K562 (cell line): ENCODE results near the gene TMEM181. TPM values are rescaled to one million over a fixed set of nuclear protein-coding genes. Genes with fewer than 3 reads are reported as not detected.

Experiments used
- BRD9 ChIP-seq: fragments of 450-650 bp; IDR thresholded peaks from 2 replicates; pipeline ENCODE4 v1.6.1; 2018; ENCODE audit warnings: low read depth; ENCODE audit not compliant: partially characterized antibody
- BRF2 ChIP-seq: IDR thresholded peaks from 3 replicates; pipeline ENCODE4 v1.6.1; 2011; ENCODE audit warnings: borderline replicate concordance, mild to moderate bottlenecking; ENCODE audit not compliant: insufficient read length, insufficient read depth
- CBFB ChIP-seq: sonication (generic); formaldehyde crosslinking; IDR thresholded peaks from 2 replicates; pipeline ENCODE4 v1.4.0; 2020; ENCODE audit warnings: mild to moderate bottlenecking, missing genetic modification reagents
- CREB3L1 ChIP-seq: fragments of 450-650 bp; IDR thresholded peaks from 2 replicates; pipeline ENCODE4 v1.6.1; 2014; ENCODE audit warnings: low read depth, mild to moderate bottlenecking, moderate library complexity, borderline replicate concordance
- E2F5 ChIP-seq: sonication (generic); formaldehyde crosslinking; IDR thresholded peaks from 2 replicates; pipeline ENCODE4 v1.8.0; 2022; ENCODE audit warnings: mild to moderate bottlenecking, missing genetic modification reagents
- HDAC1 ChIP-seq, 2 experiments: fragments of 450-650 bp; IDR thresholded peaks; 2 replicates each; pipeline ENCODE4 v1.6.1; 2016 to 2017; ENCODE audit warnings: inconsistent platforms in 1 of 2, mild to moderate bottlenecking in 1 of 2, moderate library complexity in 1 of 2
- IRF2 ChIP-seq: sonication (generic); formaldehyde crosslinking; IDR thresholded peaks from 2 replicates; pipeline ENCODE4 v1.8.1; 2022; ENCODE audit warnings: mild to moderate bottlenecking, missing genetic modification reagents
- JUNB ChIP-seq: fragments of 450-650 bp; formaldehyde crosslinking; conservative IDR thresholded peaks from 2 replicates; pipeline ENCODE4 v1.4.0; 2020; ENCODE audit warnings: mild to moderate bottlenecking
- MCM2 ChIP-seq: fragments of 450-650 bp; IDR thresholded peaks from 2 replicates; pipeline ENCODE4 v1.6.1; 2017; ENCODE audit warnings: low read depth, mild to moderate bottlenecking
- MYNN ChIP-seq, 2 experiments: sonication (generic); formaldehyde crosslinking in 1 of 2; IDR thresholded peaks; 2 replicates each; pipeline versions ENCODE4 v1.5.0 to v1.6.1; 2016 to 2020; ENCODE audit warnings: antibody characterized with exemption in 1 of 2, missing genetic modification reagents in 1 of 2
- NR0B1 ChIP-seq: fragments of 450-650 bp; IDR thresholded peaks from one replicate; pipeline ENCODE4 v1.6.1; 2018; ENCODE audit warnings: mild to moderate bottlenecking, moderate library complexity; ENCODE audit not compliant: partially characterized antibody
- NUFIP1 ChIP-seq: fragments of 450-650 bp; IDR thresholded peaks from 2 replicates; pipeline ENCODE4 v1.6.1; 2018; ENCODE audit not compliant: partially characterized antibody
- POU5F1 ChIP-seq: fragments of 150-350 bp; IDR thresholded peaks from 2 replicates; pipeline ENCODE4 v1.6.1; 2014; ENCODE audit warnings: borderline replicate concordance, low read length, low read depth, mild to moderate bottlenecking; ENCODE audit not compliant: partially characterized antibody
- RBM39 ChIP-seq: fragments of 200-400 bp; formaldehyde crosslinking; optimal IDR thresholded peaks from 2 replicates; pipeline ENCODE3; 2018; ENCODE audit warnings: low read depth, low read length
- RCOR1 ChIP-seq, 2 experiments: IDR thresholded peaks; 2 replicates each; pipeline ENCODE4 v1.6.1; 2012; ENCODE audit warnings: low read depth in 2 of 2, low read length in 2 of 2, borderline replicate concordance in 1 of 2, improper control_type of control experiment in 1 of 2
- SAFB2 ChIP-seq: fragments of 200-400 bp; formaldehyde crosslinking; IDR thresholded peaks from 2 replicates; pipeline ENCODE4 v1.6.1; 2018; ENCODE audit warnings: borderline replicate concordance, low read length, low read depth, moderate library complexity; ENCODE audit not compliant: severe bottlenecking
- ZNF584 ChIP-seq: fragments of 200-800 bp; sonication (Bioruptor generic); IDR thresholded peaks from 2 replicates; pipeline ENCODE4 v1.6.1; 2016; ENCODE audit warnings: low read depth, mild to moderate bottlenecking, missing genetic modification characterization, missing compliant biosample characterization
- ZSCAN32 ChIP-seq: fragments of 450-650 bp; formaldehyde crosslinking; IDR thresholded peaks from 2 replicates; pipeline ENCODE4 v1.4.0; 2020; ENCODE audit warnings: mild to moderate bottlenecking, moderate library complexity
- polyA plus RNA-seq, 8 experiments: library from polyadenylated mRNA; depleted of rRNA in 4 of 8; stranded (reverse) in 5 of 8; unstranded in 3 of 8; fragments of >200 nt; fragmentation: Nextera tagmentation in 2 of 8; fragmentation: Illumina TruSeq in 1 of 8; extraction: Ambion mirVana in 2 of 8; extraction: Trizol in 1 of 8; gene quantifications; 2 replicates each; pipeline versions ENCODE4 v1.2.1 to v1.2.3, GENCODE V29; 2011 to 2014; ENCODE audit warnings: inconsistent platforms in 1 of 8, missing spikeins in 1 of 8
- total RNA-seq, 7 experiments: library from RNA; depleted of rRNA in 6 of 7; stranded (reverse); fragments of >200 nt in 6 of 7; fragmentation: Illumina TruSeq in 2 of 7; extraction: Trizol in 2 of 7; gene quantifications; 2 replicates each; pipeline versions ENCODE4 v1.2.1 to v1.2.3, GENCODE V29; 2011 to 2021; ENCODE audit warnings: low replicate concordance in 1 of 7
- TF ChIP-seq, protein P1 (sequence below): fragments of 250-450 bp; sonication (Bioruptor Pico); IDR thresholded peaks from 2 replicates; pipeline ENCODE4 v1.4.0; 2020; ENCODE audit warnings: mild to moderate bottlenecking, moderate library complexity

Gene TMEM181
- total and polyA plus RNA-seq, 9 of the 15 experiments (the other 6 are each of a cell fraction or from before 2014, with no cell fraction given): 5.6 to 27.2 (median 19.9) TPM

DNA sequence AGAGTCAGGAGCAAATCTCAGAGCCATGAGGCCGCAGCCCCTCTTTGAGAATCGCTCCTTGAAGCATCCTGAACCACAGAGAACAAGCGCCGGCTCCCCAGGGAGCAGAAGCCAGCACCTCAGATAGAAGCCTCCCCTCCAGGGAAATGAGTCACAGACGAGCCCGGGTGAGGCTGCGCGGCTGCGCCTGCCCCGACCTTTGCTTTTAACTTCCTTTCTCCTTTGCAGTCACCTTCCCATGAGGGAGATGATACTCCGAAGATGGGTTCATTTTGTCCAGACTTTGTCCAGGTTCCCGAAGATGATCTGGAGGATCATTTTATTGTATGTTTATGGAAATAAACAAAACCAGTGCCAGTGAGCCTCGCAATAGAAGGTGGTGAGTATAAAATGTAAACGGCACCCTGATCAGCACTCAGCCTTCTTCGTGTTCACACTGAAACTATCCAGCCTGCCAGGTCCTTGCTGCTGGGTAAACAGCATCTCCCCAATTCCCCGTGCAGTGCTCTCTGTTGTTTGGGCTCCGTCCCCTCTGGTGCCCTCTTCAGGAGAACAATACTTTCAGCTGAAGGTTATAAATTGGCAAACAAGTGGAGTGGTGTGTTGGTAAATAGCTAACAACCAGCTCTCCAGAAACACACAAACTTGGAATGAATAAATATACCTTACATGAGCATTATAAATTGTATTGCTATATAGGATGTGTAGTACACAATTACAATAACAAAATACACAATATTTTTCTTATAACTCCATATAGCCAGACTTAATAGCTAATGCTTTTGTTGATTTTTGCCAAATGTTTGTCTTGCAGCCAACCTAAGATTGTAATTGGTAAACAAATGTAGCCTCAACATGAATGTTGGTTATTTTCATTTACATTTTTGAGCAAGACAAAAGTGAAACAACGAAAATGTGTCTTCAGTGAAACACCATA, 41.4 kb upstream of the TMEM181 start (continued):
- TF ChIP-seq HDAC1 (IDR thresholded peaks at IDR 0.05) (no peak), BRD9 (no peak), MCM2 (no peak), JUNB (no peak), IRF2 (CRISPR knock-in tag) (no peak), MYNN (IDR thresholded peaks at IDR 0.05) (no peak), MYNN (CRISPR knock-in tag; IDR thresholded peaks at IDR 0.05) (no peak), RCOR1 (IDR thresholded peaks at IDR 0.05; ENCODE audit: borderline replicate concordance in 1 of 2, low read depth in 2 of 2, low read length in 2 of 2) (peak in 1 of 2 experiments; percentile 17; a peak in 1 of 4 replicates), SAFB2 (no peak), CREB3L1 (no peak), ZSCAN32 (no peak), BRF2 (no peak), ZNF584 (CRISPR knock-in tag) (no peak), E2F5 (0 out of 2 replicates have a peak, but pooled peaks have one; percentile 20), POU5F1 (no peak), CBFB (CRISPR knock-in tag) (no peak), NR0B1 (no peak), NUFIP1 (no peak), RBM39 (no peak)
- TF ChIP-seq, protein P1, sequence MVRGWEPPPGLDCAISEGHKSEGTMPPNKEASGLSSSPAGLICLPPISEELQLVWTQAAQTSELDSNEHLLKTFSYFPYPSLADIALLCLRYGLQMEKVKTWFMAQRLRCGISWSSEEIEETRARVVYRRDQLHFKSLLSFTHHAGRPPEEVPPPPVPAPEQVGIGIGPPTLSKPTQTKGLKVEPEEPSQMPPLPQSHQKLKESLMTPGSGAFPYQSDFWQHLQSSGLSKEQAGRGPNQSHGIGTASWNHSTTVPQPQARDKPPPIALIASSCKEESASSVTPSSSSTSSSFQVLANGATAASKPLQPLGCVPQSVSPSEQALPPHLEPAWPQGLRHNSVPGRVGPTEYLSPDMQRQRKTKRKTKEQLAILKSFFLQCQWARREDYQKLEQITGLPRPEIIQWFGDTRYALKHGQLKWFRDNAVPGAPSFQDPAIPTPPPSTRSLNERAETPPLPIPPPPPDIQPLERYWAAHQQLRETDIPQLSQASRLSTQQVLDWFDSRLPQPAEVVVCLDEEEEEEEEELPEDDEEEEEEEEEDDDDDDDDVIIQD: no peak
